GM18858 (cell line): Measurements from ENCODE around the gene MFAP3.
"Not testable (repeated sequence)": the region's sequence is repeated elsewhere in the genome, so short reads cannot be mapped to it uniquely, and the experiment has no call there.

Experiments
- ATAC-seq: cut with Tn5 transposase; IDR thresholded peaks from one replicate; pipeline ENCODE4 v1.9.1; 2021; ENCODE audit not compliant: unreplicated experiment

The MFAP3 gene

GRCh38 chr5:154038707-154039457 lies at the start of gene MFAP3, which contains the start of gene FAM114A2:
MFAP3 (plus strand) TSS chr5:154038967; CDS start chr5:154049723, 10,756 bp downstream.
FAM114A2 (minus strand) TSS chr5:154038910; CDS start chr5:154034953, 3,957 bp downstream.
- peak; percentile 92 for ATAC-seq

- no peak for ATAC-seq
Measured at GRCh38 chr5:153991168-153991567, 47.6 kb upstream of the MFAP3 start.

- ATAC-seq = no peak
Measured at GRCh38 chr5:153998010-153998409, 40.8 kb upstream of the MFAP3 start.

- ATAC-seq = no peak
Measured at GRCh38 chr5:153998768-153999167, 40.0 kb upstream of the MFAP3 start.

DNA sequence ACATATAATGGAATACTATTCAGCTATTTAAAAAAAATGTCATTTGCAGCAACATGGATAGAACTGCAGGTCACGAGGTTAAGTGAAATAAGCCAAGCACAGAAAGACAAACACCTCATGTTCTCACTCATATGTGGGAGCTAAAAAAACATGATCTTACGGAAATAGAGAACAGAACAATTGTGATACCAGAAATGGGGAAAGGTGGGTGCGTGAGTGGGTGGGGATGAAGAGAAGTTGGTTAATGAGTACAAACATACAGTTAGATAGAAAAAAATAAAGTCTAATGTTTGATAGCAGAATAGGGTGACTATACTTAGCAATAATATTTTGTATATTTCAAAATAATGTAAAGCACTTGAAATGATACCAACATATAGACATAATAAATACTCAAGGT lies 38.8 kb upstream of the MFAP3 start:
- ATAC-seq = no peak

GRCh38 chr5:154000703-154001102 lies 38.1 kb upstream of the MFAP3 start:
- ATAC-seq = no peak

GRCh38 chr5:154002093-154002492 lies 36.7 kb upstream of the MFAP3 start:
- ATAC-seq = no peak

DNA sequence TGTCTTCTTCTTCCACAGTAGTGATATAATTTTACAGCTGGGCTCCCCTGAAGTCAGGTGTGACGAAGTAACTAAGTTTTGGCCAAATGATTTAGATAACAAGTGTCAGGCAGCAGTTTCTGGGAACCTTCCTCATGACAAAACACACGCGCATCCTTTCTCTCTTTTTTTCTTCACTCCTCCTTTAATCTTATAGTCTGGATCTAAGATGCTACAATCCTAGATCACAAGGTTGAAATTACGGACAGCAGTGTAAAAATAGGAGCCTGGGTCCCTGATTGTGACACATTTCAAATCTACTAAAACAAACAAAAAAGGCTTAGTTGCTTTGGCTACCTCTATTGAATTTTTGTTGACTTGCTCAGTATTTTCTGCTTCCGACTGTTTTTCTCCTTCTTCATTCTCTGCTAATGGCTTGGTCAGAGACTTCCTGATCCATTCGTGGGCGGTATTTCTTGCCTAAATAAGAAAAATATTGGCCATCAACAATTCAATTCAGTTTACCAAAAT lies 36.2 kb upstream of the MFAP3 start:
- no peak for ATAC-seq

GRCh38 chr5:154005648-154006047 lies 33.1 kb upstream of the MFAP3 start:
- ATAC-seq = no peak

DNA sequence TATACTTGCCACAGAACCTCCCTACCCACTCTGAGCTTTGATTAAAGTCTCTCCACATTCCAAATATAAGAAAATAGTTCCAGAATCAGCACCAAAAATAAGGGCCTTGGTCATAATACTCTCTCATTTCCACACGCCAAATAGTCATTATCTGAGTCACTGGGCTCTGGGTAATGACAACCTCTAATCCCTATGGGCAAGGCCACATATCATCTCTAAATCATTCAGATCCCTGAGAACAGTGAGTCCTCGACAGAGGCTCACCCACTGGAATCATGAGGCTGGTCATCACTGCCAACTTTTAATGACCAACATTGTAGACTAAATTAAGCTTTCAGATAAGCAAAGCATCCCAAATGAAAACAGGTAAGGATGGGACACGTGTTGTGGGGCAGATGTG lies 28.1 kb upstream of the MFAP3 start:
- ATAC-seq = no peak

- no peak for ATAC-seq
Measured at GRCh38 chr5:154015071-154015693, 23.6 kb upstream of the MFAP3 start.

DNA sequence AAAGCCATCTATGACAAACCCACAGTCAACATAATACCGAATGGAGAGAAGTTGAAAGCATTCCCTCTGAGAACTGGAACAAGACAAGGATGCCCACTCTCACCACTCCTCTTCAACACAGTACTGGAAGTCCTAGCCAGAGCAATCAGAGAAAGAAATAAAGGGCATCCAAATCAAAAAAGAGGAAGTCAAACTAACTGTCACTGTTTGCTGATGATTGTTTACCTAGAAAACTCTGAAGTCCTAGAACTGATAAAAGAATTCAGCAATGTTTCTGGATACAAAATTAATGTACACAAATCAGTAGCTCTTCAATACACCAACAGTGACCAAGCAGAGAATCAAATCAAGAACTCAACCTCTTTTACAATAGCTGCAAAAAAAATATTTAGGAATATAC lies 19.8 kb upstream of the MFAP3 start:
- ATAC-seq = not testable (repeated sequence)

DNA sequence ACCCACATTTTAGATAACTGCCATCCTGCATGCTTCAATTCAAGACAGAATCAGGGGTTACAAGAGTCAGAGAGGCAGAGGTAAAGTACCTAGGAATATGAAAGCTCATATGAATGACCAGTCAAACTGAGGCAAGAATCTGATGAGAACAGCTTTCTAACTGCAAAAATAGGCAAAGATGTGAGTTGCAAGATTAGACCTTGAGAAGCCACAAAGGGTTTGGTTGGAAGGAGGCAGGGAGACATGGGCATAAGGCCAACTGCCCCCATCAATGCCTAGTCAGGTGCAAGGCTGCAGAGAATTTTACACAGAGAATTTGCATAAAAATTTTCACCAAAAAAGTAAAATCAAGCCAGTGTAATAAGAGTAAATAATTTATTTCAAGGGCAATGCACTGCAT lies 12.8 kb upstream of the MFAP3 start:
- ATAC-seq = no peak

DNA sequence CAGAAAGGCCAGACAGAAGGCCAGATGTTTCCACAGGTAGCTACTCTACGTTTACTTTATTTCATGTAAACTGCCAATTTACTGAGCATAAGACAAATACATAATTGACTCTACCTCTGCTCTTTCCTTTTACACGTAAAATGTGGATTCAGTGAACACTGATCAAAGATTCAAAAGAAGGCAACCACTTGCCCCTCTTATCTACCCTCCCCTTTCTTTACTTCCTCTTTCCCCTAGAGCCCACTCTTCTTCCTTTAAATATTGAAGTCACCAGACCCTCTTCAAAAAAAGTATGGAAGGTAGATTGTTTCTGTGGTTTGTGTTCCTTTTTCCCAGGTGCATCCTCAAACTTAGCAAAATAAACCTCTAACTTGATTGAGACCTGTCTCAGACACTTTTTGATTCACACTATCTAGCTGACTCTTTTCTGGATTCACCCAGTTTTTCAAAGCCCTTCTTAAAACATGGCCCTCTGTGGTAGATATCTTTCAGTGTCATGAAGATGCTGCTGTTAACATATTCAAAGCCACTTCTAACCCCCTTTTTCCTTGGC lies 6.8 kb upstream of the MFAP3 start:
- no peak for ATAC-seq

DNA sequence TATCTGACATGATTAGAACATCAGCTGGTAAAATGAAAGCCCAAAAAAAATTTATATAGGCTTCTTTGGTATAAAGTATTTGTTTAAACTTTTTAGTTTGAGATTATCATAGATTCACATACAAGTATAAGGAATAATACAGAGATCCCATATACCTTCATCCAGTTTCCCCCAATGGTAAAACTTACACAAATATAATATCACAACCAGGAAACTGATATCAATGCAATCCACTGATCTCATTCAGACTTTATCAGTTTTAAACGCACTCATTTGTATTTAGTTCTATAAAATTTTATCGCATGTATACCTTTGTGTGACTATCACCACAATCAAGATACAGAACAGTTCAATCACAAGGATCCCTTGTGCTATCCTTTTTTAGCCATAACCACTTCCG lies 3.8 kb upstream of the MFAP3 start:
- no peak for ATAC-seq

DNA sequence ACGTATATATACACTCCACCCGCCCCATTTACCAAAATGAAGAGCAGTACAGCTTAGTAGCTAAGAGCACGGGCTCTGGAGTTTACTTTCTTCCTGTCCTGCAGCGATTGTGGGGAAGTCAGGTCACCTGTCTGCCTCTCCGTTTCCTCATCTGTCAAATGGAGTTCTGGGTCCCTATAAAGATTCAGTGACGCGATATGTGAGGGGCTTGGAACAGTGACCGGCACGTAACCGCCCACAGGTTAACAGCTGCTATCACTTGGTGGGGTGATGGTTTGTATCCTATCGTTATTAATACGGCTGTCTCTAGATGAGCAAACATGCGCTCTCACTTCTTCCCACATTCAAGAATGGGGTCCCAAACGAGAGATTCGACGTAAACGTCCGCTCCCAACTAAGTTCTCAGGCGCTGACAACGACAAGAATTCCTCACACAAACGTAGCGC lies 483 bp upstream of the MFAP3 start:
- ATAC-seq = peak; percentile 38

DNA sequence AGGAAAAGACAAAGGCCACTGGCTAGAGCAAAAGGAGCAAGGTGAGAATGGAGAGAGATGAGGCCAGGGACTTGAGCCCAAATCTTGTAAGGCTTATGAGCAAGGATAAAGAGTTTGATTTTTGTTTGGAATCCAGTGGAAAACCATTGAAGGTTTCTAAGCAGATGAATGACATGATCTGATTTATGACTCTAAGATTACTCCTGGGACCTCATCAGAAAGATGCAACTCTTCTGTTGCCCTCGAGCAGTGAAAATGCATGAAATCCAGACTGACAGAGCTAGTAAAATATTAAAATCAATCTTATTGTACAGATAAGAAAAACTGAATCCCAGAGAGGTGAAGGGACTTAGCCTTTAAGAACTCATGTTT lies 677 bp downstream of the MFAP3 start:
- ATAC-seq = no peak

GRCh38 chr5:154042766-154043165 lies 4.0 kb downstream of the MFAP3 start:
- no peak for ATAC-seq

DNA sequence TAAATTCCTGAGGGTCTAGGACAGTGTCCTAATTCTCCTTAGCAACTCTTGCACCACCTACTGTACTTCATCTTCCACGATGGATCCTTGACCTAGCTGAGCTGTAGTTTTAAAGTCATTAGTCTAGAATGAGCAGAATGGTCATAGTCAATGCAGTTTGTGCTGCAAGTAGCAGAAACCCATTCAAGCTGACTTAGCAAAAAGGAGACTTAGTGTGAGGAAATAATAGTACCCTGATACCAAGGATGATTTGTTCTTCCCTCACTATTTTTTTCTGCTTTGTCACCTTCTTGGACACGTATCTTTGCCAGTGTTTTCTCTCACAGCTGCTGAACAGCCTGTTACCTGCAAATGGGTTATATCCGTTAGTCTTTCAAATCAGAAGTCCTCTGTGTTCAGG lies 5.3 kb downstream of the MFAP3 start:
- no peak for ATAC-seq

DNA sequence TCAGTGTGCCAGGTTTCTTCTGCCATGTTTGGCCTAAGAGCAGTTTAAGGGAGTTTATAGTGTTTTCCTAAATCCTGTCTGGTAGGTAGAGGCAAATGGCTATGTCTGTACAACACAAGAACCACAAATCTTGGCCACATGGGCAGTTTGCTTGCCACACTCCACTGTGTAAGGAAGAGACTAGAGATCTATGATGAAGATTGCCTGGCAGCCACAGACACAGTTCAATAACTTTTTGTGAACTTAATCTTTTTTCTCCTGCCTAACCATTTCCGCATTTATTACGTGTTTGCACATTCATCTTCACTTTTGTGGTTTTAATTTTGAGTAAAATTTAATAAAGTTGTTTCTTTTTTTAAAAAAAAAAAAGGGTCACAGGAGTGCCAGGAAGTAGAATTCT lies 5.8 kb downstream of the MFAP3 start:
- no peak for ATAC-seq

DNA sequence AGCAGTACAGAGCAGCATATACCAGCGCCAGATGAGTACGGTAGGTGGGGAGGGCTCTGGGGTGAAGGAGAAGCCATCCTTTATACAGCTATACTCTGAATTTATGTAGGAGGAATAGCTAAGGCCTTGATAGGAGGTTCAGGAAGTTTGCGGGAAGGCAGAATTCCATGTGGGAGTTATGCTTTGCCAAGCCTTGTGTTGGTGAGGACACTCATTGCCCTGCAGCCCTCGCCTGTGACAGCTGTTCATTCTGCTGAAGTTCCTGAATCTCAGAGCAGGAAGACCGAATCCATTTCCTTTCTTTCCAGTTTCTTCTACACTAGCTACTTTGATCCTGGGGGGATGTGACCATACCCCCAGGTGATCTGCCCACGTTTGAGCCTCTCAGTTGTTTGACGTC lies 7.7 kb downstream of the MFAP3 start:
- ATAC-seq = no peak

DNA sequence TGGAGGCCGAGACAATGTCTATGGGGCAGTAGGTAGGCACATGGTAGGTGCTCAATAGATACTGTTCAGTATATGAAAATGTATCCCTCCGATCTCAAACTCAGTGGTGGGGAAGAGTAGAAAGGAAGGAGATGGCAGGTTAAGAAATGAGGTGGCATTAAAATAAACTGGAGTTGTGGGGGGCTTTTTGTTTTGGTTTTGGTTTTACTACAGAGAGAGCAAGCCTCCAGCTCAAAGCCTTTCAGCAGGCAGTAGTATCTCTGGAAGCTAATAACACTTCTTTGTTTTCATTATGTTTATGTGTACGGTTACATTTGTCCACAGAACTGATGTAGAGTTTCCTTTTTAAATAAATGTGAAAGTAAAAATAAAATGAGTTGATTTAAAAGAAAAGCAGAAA lies 8.6 kb downstream of the MFAP3 start:
- peak; percentile 46 for ATAC-seq
